WERI-Rb-1 (cell line): ENCODE results near the gene HOXC10.

ENCODE experiments used
- DNase-seq: peaks from one replicate; pipeline ENCODE4 v3.0.0-alpha.2; 2020
- H3K27ac ChIP-seq: fragments of 250-450 bp; sonication (Bioruptor Pico); 2 replicates; pipeline ENCODE4 v1.5.1; 2020; ENCODE audit warnings: mild to moderate bottlenecking, moderate library complexity
- H3K27me3 ChIP-seq: fragments of 250-450 bp; sonication (Bioruptor Pico); 2 replicates; pipeline ENCODE4 v1.5.1; 2021; ENCODE audit warnings: mild to moderate bottlenecking, low read depth, moderate library complexity; ENCODE audit not compliant: insufficient read depth, severe bottlenecking
- H3K36me3 ChIP-seq: fragments of 250-450 bp; sonication (Bioruptor Pico); 2 replicates; pipeline ENCODE4 v1.5.1; 2020; ENCODE audit warnings: mild to moderate bottlenecking, moderate library complexity
- H3K4me3 ChIP-seq: 2 replicates; pipeline ENCODE4 v1.5.1; 2011; ENCODE audit warnings: low read depth, mild to moderate bottlenecking, control low read depth, low read length
- H3K9me3 ChIP-seq: fragments of 250-450 bp; sonication (Bioruptor Pico); 2 replicates; pipeline ENCODE4 v1.5.1; 2021; ENCODE audit warnings: mild to moderate bottlenecking, moderate library complexity; ENCODE audit not compliant: severe bottlenecking
- TF ChIP-seq, protein P1 (sequence below): IDR thresholded peaks from 2 replicates; pipeline ENCODE4 v1.5.1; 2011; ENCODE audit warnings: low read depth, mild to moderate bottlenecking, control low read depth, inconsistent platforms, low read length

HOXC10 gene

GRCh38 chr12:53984901-53985691 lies at the start of gene HOXC10:
Gene HOXC10, plus strand, starts transcription at chr12:53985146. Its CDS starts 114 bp downstream, at chr12:53985260.
- H3K4me3 ChIP-seq: peak within 1 kb of the TSS; percentile 71
- H3K9me3 ChIP-seq: no peaks in the 10 kb centered on the region
- TF ChIP-seq, protein P1, sequence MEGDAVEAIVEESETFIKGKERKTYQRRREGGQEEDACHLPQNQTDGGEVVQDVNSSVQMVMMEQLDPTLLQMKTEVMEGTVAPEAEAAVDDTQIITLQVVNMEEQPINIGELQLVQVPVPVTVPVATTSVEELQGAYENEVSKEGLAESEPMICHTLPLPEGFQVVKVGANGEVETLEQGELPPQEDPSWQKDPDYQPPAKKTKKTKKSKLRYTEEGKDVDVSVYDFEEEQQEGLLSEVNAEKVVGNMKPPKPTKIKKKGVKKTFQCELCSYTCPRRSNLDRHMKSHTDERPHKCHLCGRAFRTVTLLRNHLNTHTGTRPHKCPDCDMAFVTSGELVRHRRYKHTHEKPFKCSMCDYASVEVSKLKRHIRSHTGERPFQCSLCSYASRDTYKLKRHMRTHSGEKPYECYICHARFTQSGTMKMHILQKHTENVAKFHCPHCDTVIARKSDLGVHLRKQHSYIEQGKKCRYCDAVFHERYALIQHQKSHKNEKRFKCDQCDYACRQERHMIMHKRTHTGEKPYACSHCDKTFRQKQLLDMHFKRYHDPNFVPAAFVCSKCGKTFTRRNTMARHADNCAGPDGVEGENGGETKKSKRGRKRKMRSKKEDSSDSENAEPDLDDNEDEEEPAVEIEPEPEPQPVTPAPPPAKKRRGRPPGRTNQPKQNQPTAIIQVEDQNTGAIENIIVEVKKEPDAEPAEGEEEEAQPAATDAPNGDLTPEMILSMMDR: peak; percentile 86
- H3K27me3 ChIP-seq: no peaks in the 10 kb centered on the region
- DNase-seq: peak; percentile 96
- H3K36me3 ChIP-seq: no peaks in the 10 kb centered on the region
- H3K27ac ChIP-seq: peak within 1 kb of the TSS; percentile 44

DNA sequence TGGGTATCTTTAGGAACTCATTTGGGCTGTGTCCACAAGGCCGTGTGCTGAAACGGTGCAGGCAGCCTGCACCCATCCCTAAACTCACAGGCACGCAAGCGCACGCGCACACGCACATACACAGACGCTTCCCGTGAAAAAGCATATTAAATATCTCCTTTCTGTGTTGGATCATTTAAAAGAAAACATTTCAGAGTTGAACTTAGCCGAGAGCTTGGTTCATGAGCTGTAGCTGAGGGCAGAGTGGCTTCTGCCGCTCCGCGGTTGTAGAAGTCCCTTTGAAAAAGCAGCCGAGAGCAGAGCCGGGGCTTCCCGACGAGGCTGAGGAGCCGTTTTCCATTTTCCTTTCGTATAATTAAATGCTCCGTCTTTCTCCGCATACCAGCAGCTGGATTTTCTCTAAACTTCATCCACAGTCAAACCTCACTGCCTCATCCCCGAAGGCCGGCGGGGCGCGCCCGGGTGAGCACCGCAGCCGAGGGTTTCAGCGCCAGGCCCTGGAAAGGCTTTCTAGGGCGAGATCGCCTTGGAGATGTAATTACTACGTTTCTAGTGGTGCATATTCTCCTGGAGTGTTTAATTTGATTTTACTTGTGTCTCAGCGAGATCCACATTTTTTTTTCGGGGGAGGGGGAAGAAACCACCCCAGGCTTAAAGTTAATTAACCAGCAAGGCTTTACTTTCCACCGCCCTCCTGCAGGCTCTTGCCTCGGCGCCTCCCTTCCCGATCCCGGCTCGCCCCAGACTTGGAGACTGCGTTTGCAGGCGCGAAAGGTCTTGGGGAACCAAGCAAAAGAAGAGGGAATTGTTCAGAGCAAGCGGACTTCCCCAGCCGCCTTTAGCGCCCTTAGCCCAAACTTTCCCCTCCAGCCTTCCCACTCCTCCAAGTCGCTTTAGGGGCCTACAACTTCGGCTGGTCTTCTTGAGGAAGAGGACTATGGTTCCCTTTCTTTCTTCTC lies 49.3 kb upstream of the HOXC10 start:
- DNase-seq: no peak
- no peaks in the 10 kb centered on the region for H3K36me3 ChIP-seq
- no peak overlapping the region for H3K4me3 ChIP-seq
- no peak overlapping the region for H3K27ac ChIP-seq
- H3K9me3 ChIP-seq: no peaks in the 10 kb centered on the region
- TF ChIP-seq, protein P1: no peak
- peaks cover 94% of the 10 kb centered on the region for H3K27me3 ChIP-seq

- Histone ChIP-seq H3K36me3 (no peaks in the 10 kb centered on the region), H3K4me3 (no peak overlapping the region), H3K9me3 (no peaks in the 10 kb centered on the region), H3K27ac (no peak overlapping the region), H3K27me3 (peaks cover 85% of the 10 kb centered on the region)
- no peak for DNase-seq
- TF ChIP-seq, protein P1: no peak
These were observed 47.8 kb upstream of the HOXC10 start for GRCh38 chr12:53937099-53937498.

DNA sequence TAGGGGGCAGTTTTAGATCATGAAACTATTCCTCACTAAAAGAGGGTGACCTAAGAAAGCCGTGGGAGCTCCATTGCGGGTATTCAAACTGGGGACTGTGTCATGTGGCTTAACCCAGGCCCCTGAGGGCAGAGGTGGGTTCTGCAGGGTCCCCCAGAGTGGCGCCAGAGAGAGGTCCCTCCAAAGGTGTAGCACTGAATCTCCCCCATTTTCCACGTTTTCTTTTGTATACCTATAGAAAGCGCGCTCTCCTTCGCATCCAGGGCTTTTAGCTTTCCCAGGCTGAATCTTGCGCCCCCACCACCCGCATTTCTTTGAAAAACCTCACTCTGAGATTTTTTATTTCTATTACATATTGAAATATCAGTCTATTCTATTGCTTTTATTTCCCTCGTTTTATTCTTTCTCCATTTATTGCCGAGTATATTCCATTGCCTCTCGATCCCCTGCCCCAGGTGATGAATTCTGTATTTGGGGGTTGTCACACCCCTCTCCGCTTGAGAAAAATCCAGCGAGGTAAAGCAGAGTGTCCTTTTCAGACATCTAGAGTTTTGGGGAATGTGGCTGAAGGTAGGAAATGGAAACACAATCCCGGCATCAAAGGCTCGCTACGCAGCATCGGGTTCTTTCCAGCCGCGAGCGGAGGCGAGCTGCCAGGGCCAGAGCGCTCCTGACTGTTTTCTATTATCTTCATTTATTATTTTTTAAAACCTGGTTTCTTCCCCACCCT lies 47.2 kb upstream of the HOXC10 start:
- TF ChIP-seq, protein P1: no peak
- Histone ChIP-seq H3K9me3 (no peaks in the 10 kb centered on the region), H3K36me3 (no peaks in the 10 kb centered on the region), H3K27ac (no peak overlapping the region), H3K4me3 (peak overlapping the region; percentile 43), H3K27me3 (peaks cover 78% of the 10 kb centered on the region)
- no peak for DNase-seq

GRCh38 chr12:53938326-53939140 lies 46.4 kb upstream of the HOXC10 start, which contains the start of gene HOXC13:
Gene HOXC13, plus strand, starts transcription at chr12:53938831. Its CDS starts 76 bp downstream, at chr12:53938907.
- peak within 1 kb of the TSS; percentile 43 for H3K4me3 ChIP-seq
- peak; percentile 99 for DNase-seq
- H3K9me3 ChIP-seq: no peaks in the 10 kb centered on the region
- no peaks in the 10 kb centered on the region for H3K36me3 ChIP-seq
- peaks cover 76% of the 10 kb centered on the region for H3K27me3 ChIP-seq
- TF ChIP-seq, protein P1: no peak
- H3K27ac ChIP-seq: no peak within 1 kb of the TSS
